NCI-H82 treated with DMSO at 0.1 percent for 48 hours (cell line): ENCODE results near the gene CALCR.
"Not testable (repeated sequence)": the region's sequence is repeated elsewhere in the genome, so short reads cannot be mapped to it uniquely, and the experiment has no call there.

Experiments used
- DNase-seq: peaks from one replicate; lab custom pipeline; 2025; ENCODE audit not compliant: unreplicated experiment; lab: John Stamatoyannopoulos, UW

CALCR gene

GRCh38 chr7:93574646-93575554 lies at the start of gene CALCR:
Gene CALCR (minus strand): TSS chr7:93574724. CDS start chr7:93486981, 87,743 bp downstream.
- no peak for DNase-seq

GRCh38 chr7:93623816-93624215 lies 49.3 kb upstream of the CALCR start:
- DNase-seq = no peak

- DNase-seq = peak; percentile 49
Observed at GRCh38 chr7:93622036-93623033, 47.8 kb upstream of the CALCR start.

DNA sequence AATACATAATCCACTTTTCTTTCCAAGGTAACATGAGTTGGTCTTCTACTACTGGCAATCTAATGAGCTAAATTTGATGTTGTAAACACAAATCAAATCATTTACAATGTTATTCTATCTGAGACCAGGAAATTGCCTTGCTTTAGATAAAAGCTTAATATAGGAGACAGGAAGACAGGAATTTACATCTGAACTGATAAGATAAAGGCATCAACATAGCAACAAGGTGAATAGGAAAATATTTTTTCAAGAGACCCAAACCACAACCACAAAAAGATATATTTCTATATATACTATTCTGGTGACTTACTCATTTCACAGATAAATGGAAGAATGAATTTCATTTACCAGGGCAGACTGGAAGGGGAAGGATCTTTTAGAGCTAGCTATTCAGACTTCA lies 46.3 kb upstream of the CALCR start:
- no peak for DNase-seq

DNA sequence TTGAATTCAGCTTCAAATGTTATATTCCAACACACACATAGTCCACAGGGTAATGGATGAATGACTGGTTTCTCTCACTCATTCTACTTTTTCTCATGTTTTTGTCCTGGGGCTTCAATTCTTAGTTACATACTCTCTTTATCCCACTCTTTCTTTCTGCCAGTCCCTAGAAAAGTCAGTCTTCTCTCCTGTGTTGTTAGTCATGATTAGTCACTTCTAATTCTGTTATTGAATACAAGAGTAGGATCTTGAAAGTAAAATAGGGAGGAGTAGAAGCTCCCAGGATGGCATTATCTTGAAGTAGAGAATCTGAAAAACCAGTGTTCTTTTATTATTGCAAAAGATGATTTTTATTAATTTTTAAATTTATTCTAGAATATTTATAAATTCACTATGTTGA lies 45.5 kb upstream of the CALCR start:
- no peak for DNase-seq

- DNase-seq = peak; percentile 20
Observed at GRCh38 chr7:93601363-93601762, 26.8 kb upstream of the CALCR start.

GRCh38 chr7:93594250-93594649 lies 19.7 kb upstream of the CALCR start:
- DNase-seq = no peak

DNA sequence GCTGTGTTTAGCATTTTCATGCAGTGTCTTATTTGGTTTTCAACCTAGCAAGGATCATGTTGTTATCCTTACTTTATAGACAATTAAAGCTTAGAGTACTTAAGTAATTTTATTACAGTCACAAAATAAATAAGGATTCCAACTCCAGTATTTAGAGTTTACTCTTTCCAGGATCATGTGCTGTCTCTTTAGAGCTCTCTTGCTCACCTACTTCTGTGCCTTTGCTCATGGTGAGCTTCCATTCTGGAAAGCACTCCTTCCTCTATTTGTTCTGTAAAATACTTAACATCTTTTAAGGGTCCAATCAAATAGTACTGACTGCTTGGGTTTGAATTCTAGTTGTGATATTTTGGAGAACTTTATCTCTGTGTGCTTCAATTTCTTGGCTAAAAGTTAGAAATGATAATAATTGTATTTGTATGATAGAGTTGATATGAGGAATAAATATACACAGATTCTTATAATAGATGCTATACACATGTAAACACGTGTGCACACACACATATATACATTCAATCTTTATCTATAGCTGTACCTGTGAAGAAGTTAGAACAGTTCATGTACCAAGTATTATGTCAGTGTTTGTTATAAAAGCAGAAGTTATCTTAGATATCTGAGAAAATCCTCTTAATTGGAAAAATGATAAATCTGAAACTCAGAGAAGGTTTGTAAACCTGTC lies 18.2 kb upstream of the CALCR start:
- no peak for DNase-seq

DNA sequence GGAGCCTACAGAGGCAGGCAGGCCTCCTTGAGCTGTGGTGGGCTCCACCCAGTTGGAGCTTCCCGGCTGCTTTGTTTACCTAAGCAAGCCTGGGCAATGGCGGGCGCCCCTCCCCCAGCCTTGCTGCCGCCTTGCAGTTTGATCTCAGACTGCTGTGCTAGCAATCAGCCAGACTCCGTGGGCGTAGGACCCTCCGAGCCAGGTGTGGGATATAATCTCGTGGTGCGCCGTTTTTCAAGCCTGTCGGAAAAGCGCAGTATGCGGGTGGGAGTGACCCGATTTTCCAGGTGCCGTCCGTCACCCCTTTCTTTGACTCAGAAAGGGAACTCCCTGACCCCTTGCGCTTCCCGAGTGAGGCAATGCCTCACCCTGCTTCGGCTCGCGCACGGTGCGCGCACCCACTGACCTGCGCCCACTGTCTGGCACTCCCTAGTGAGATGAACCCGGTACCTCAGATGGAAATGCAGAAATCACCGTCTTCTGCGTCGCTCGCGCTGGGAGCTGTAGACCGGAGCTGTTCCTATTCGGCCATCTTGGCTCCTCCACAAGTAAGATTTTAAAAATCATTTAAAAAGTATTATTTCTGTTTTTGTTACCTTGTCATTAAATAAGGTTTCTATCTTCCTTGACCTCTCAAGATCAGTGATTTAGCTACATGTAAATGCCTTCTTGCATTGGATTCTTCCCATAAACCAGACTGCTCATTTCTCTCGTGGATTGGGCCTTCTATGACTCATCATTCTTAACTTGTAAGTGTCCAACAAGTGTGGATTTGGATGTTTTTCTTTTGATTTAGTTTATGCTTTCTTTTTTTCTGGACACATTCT lies 16.9 kb upstream of the CALCR start:
- not testable (repeated sequence) for DNase-seq

- DNase-seq = not testable (repeated sequence)
Observed at GRCh38 chr7:93586479-93586865, 11.9 kb upstream of the CALCR start.

- DNase-seq = not testable (repeated sequence)
Observed at GRCh38 chr7:93585694-93586478, 11.4 kb upstream of the CALCR start.

- no peak for DNase-seq
Observed at GRCh38 chr7:93579431-93579830, 4.9 kb upstream of the CALCR start.

DNA sequence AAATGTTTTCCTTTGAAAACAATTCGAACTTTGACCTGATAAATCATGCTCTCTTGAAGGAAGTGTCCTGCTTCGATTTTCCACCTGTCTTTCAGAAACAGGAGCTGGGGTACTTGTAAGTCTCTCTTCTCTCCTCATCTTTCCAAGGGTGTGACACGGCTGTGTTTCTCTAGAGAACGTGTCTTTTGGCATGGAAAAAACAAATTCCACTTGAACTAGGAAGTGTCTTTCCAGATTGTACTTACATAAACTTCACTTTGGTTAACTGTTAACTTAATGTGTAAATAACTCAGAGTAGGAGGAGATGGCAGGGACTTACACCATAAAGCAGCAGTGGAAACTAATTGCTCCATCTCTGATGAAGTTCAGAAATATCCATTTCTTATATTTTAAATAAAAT lies 4.2 kb upstream of the CALCR start:
- DNase-seq = no peak

- no peak for DNase-seq
Observed at GRCh38 chr7:93575555-93576399, 1.3 kb upstream of the CALCR start.

GRCh38 chr7:93574269-93574645 lies 267 bp downstream of the CALCR start:
- DNase-seq = no peak

GRCh38 chr7:93569189-93569588 lies 5.3 kb downstream of the CALCR start:
- DNase-seq = no peak

- DNase-seq = no peak
Observed at GRCh38 chr7:93566876-93567275, 7.6 kb downstream of the CALCR start.

GRCh38 chr7:93563584-93563983 lies 10.9 kb downstream of the CALCR start:
- no peak for DNase-seq

DNA sequence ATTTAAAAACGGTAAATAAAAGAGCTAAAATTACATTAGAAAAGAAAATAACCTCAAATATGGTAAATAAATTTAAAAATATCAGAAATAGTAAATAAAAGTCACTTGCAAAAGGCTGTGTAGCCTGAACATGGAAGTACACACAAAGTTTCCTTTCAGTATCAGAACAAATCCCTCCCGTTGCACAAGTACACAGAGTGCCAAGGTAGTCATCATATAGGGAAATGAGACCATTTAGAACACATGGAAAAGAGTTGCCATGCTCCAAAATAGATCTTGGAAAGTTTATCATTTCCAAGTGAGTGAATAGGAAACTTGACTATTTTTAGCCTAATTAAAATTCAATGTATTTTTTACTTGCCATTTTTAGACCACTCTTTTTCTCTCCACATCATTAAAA lies 11.6 kb downstream of the CALCR start:
- DNase-seq = no peak
